Measurements from ENCODE around the gene NCKAP5L.
"Not testable (repeated sequence)": the region's sequence is repeated elsewhere in the genome, so short reads cannot be mapped to it uniquely, and the experiment has no call there.

NCKAP5L gene

DNA sequence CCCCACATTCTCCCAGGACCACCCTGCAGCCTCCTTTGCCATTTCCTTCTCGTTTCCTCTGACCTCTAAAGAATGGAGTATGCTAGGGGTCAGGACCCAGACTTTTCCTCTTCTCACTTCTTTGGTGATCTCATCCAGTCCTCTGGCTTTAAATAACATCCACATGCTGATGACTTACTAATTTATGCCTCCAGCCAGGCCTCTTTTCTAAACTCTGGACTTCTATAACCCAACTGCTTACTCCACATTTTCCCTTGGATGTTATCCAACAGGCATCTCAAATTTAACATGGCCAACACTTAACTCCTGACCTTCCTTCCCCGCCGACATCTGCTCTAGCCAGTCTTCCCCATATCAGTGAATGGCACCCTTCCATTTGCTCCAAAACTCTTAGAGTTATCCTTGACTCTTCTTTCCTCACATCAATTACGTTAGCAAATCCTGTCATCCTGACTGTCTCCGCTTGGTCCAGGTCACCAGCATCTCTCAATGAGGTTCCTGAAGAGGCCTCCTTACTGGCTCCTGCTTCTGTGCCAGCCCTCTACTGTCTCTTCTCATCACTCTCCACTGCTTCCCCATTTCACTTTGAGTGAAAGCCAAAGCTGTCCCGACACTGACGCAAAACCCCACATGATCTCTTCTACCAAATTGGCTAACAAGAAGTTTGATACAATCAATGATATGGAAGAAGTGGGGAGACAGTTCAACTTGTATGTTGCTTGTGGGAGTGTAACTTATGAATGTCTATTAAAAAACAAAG lies 44.1 kb downstream of the NCKAP5L start:
- H3K9me3 ChIP-seq (ENCODE audit: control insufficient read depth in 2 of 2, low read length in 2 of 2): peaks cover 0 to 2% of the 10 kb centered on the region in 2 donors
- no peaks in the 10 kb centered on the region for H3K4me1 ChIP-seq (ENCODE audit: control insufficient read depth in 2 of 2, insufficient read depth in 2 of 2, low read length in 2 of 2)
- no peak overlapping the region for H3K9ac ChIP-seq (ENCODE audit: low read depth in 1 of 2, low read length in 2 of 2)
- no peak overlapping the region for H3K27ac ChIP-seq (ENCODE audit: low read depth in 2 of 2, low read length in 2 of 2)
- no peaks in the 10 kb centered on the region for H3K36me3 ChIP-seq (ENCODE audit: control insufficient read depth in 2 of 2, insufficient read depth in 2 of 2, low read length in 2 of 2)
- H3K4me3 ChIP-seq (ENCODE audit: low read length in 2 of 2): no peak overlapping the region
- peaks cover 0 to 2% of the 10 kb centered on the region in 2 donors for H3K27me3 ChIP-seq (ENCODE audit: control insufficient read depth in 2 of 2, insufficient read depth in 2 of 2, low read length in 2 of 2)

DNA sequence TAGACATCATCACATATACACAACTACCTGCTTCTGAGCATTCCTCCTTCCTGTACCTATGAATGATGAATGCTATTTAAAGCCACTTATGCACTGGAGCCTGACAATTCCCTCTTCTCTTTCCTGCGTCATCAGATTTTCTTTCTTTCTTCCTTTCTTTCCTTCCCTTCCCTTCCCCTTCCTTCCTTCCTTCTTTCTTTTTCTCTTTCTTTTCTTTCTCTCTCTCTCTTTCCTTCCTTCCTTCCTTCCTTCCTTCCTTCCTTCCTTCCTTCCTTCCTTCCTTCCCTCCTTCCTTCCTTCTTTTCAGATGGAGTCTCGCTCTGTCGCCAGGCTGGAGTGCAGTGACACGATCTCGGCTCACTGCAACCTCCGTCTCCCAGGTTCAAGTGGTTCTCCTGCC lies 47.3 kb downstream of the NCKAP5L start:
- not testable (repeated sequence) for H3K9ac ChIP-seq (ENCODE audit: low read depth in 1 of 2, low read length in 2 of 2); H3K27me3 ChIP-seq (ENCODE audit: control insufficient read depth in 2 of 2, insufficient read depth in 2 of 2, low read length in 2 of 2); H3K4me1 ChIP-seq (ENCODE audit: control insufficient read depth in 2 of 2, insufficient read depth in 2 of 2, low read length in 2 of 2); H3K4me3 ChIP-seq (ENCODE audit: low read length in 2 of 2); H3K9me3 ChIP-seq (ENCODE audit: control insufficient read depth in 2 of 2, low read length in 2 of 2); H3K27ac ChIP-seq (ENCODE audit: low read depth in 2 of 2, low read length in 2 of 2); H3K36me3 ChIP-seq (ENCODE audit: control insufficient read depth in 2 of 2, insufficient read depth in 2 of 2, low read length in 2 of 2)

DNA sequence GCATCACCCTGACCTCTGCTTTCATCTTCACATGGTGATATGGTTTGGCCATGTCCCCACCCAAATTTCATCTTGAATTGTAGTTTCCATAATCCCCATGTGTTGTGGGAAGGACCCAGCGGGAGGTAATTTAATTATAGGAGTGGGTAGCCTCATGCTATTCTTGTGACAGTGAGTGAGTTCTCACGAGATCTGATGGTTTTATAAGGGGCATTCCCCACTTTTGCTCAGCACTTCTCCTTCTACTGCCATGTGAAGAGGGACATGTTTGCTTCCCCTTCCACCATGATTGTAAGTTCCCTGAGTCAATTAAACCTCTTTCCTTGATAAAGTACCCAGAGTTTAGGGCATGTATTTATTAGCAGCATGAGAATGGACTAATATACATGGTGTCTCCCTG lies 48.6 kb downstream of the NCKAP5L start:
- no peaks in the 10 kb centered on the region for H3K36me3 ChIP-seq (ENCODE audit: control insufficient read depth in 2 of 2, insufficient read depth in 2 of 2, low read length in 2 of 2)
- H3K27me3 ChIP-seq (ENCODE audit: control insufficient read depth in 2 of 2, insufficient read depth in 2 of 2, low read length in 2 of 2): peaks cover 0 to 2% of the 10 kb centered on the region in 2 donors
- no peak overlapping the region for H3K9ac ChIP-seq (ENCODE audit: low read depth in 1 of 2, low read length in 2 of 2)
- no peaks in the 10 kb centered on the region for H3K9me3 ChIP-seq (ENCODE audit: control insufficient read depth in 2 of 2, low read length in 2 of 2)
- H3K27ac ChIP-seq (ENCODE audit: low read depth in 2 of 2, low read length in 2 of 2): no peak overlapping the region
- no peak overlapping the region for H3K4me3 ChIP-seq (ENCODE audit: low read length in 2 of 2)
- H3K4me1 ChIP-seq (ENCODE audit: control insufficient read depth in 2 of 2, insufficient read depth in 2 of 2, low read length in 2 of 2): no peaks in the 10 kb centered on the region

DNA sequence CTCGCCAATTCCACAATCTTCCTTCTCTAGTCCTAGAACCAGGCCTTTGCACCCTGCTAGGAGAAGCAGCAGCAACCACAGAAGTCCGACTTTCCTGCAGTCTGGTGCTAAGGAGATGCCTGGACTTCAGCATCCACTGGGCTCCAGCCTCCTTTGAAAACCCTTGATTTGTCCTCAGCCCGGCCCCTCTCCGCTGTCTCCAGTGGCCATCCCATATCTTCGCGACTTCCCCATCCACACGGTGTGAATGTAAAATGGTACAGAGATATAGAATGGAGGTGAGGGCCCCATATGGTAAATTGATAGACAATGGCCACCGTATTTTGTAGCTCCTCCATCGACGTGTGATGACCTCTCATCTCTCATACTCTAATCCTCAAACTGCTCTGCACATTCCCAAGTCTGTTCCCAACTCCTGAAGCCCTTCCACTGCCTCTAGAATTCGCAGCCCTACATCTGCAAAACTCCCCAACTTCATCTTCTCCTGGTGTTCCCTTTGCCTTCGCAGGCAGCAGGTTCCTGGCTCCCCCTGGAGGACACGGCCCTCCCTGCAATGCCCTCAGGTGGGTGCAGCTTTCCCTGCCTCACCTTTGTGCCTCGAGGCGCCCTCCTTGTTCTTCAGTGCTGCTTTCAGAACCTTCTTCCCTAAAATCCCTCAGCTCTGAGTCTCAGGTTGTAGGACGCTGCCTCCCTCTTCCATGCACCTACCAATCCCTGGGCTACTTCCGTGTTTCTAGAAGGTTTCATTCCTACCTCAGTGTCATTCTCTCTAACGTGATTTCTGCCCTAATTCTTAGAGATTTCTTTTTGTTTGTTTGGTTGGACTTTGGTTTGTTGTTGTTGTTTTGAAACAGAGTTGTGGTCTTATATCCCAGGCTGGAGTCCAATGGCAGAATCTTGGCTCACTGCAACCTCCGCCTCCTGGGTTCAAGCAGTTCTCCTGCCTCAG lies 50.1 kb downstream of the NCKAP5L start:
- H3K27ac ChIP-seq (ENCODE audit: low read depth in 2 of 2, low read length in 2 of 2): no peak overlapping the region
- no peak overlapping the region for H3K4me3 ChIP-seq (ENCODE audit: low read length in 2 of 2)
- no peaks in the 10 kb centered on the region for H3K9me3 ChIP-seq (ENCODE audit: control insufficient read depth in 2 of 2, low read length in 2 of 2)
- no peaks in the 10 kb centered on the region for H3K36me3 ChIP-seq (ENCODE audit: control insufficient read depth in 2 of 2, insufficient read depth in 2 of 2, low read length in 2 of 2)
- no peaks in the 10 kb centered on the region for H3K4me1 ChIP-seq (ENCODE audit: control insufficient read depth in 2 of 2, insufficient read depth in 2 of 2, low read length in 2 of 2)
- H3K27me3 ChIP-seq (ENCODE audit: control insufficient read depth in 2 of 2, insufficient read depth in 2 of 2, low read length in 2 of 2): peaks cover 0 to 2% of the 10 kb centered on the region in 2 donors
- no peak overlapping the region for H3K9ac ChIP-seq (ENCODE audit: low read depth in 1 of 2, low read length in 2 of 2)

DNA sequence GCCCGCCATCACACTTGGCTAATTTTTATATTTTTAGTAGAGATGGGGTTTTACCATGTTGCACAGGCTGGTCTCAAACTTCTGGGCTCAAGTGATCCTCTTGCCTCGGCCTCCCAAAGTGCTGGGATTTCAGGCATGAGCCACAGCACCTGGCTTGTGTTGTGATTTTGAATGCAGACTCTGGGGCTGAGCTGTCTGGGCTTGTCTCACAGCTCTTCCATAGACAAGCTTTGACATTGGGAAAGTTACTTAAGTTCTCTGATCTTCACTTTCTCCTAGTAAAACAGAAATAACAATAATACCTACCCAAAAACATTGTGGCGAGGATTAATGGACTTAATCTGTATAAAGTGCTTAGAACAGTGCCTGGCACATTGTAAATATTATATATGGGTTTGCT lies 50.9 kb downstream of the NCKAP5L start:
- Histone ChIP-seq H3K4me3 (ENCODE audit: low read length in 2 of 2) (no peak overlapping the region), H3K4me1 (ENCODE audit: control insufficient read depth in 2 of 2, insufficient read depth in 2 of 2, low read length in 2 of 2) (no peaks in the 10 kb centered on the region), H3K27me3 (ENCODE audit: control insufficient read depth in 2 of 2, insufficient read depth in 2 of 2, low read length in 2 of 2) (peaks cover 0 to 2% of the 10 kb centered on the region in 2 donors), H3K36me3 (ENCODE audit: control insufficient read depth in 2 of 2, insufficient read depth in 2 of 2, low read length in 2 of 2) (no peaks in the 10 kb centered on the region), H3K9me3 (ENCODE audit: control insufficient read depth in 2 of 2, low read length in 2 of 2) (no peaks in the 10 kb centered on the region), H3K27ac (ENCODE audit: low read depth in 2 of 2, low read length in 2 of 2) (no peak overlapping the region), H3K9ac (ENCODE audit: low read depth in 1 of 2, low read length in 2 of 2) (no peak overlapping the region)

DNA sequence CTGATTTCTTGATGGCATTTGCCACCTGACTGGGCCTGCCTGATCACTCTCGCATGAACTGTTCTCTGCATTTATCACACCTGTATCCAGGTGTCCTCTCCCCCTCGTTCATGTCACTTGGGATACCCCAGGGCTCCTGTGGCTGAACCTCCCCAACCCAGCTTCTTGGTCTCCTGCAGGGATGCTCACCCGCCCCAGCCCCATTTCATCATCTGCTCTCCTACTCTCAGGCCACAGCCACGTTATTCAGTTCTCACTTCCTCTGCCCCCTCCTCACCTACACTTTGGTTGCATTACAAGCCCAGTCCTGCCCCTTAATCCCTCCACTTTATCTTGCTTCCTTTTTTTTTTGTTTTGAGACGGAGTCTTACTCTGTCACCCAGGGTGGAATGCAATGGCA lies 51.4 kb downstream of the NCKAP5L start:
- no peak overlapping the region for H3K9ac ChIP-seq (ENCODE audit: low read depth in 1 of 2, low read length in 2 of 2)
- no peaks in the 10 kb centered on the region for H3K36me3 ChIP-seq (ENCODE audit: control insufficient read depth in 2 of 2, insufficient read depth in 2 of 2, low read length in 2 of 2)

DNA sequence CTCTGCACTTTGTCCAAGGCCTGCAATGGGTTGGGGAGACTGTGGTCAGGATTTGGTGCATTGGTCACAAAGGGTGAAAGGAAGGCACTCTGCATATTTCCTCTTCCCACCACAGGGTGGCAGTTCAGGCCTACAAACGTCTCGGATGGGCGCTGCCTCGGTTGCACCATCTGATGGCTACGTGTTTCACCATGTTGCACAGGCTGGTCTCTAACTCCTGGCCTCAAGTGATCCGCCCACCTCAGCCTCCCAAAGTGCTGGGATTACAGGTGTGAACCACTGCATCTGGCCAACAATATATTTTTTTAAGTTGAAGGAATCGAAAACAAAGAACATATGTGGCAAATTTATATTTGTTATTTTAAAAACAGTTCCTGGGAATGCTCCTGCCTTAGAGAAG lies 51.8 kb downstream of the NCKAP5L start:
- Histone ChIP-seq H3K9ac (ENCODE audit: low read depth in 1 of 2, low read length in 2 of 2) (no peak overlapping the region), H3K27me3 (ENCODE audit: control insufficient read depth in 2 of 2, insufficient read depth in 2 of 2, low read length in 2 of 2) (peaks cover 0 to 2% of the 10 kb centered on the region in 2 donors), H3K27ac (ENCODE audit: low read depth in 2 of 2, low read length in 2 of 2) (no peak overlapping the region), H3K36me3 (ENCODE audit: control insufficient read depth in 2 of 2, insufficient read depth in 2 of 2, low read length in 2 of 2) (no peaks in the 10 kb centered on the region), H3K4me1 (ENCODE audit: control insufficient read depth in 2 of 2, insufficient read depth in 2 of 2, low read length in 2 of 2) (no peaks in the 10 kb centered on the region), H3K9me3 (ENCODE audit: control insufficient read depth in 2 of 2, low read length in 2 of 2) (no peaks in the 10 kb centered on the region), H3K4me3 (ENCODE audit: low read length in 2 of 2) (no peak overlapping the region)

More for the DNA sequence above, 51.4 kb downstream of the NCKAP5L start:
- Histone ChIP-seq H3K27ac (ENCODE audit: low read depth in 2 of 2, low read length in 2 of 2) (no peak overlapping the region), H3K27me3 (ENCODE audit: control insufficient read depth in 2 of 2, insufficient read depth in 2 of 2, low read length in 2 of 2) (peaks cover 0 to 2% of the 10 kb centered on the region in 2 donors), H3K4me1 (ENCODE audit: control insufficient read depth in 2 of 2, insufficient read depth in 2 of 2, low read length in 2 of 2) (no peaks in the 10 kb centered on the region), H3K9me3 (ENCODE audit: control insufficient read depth in 2 of 2, low read length in 2 of 2) (no peaks in the 10 kb centered on the region), H3K4me3 (ENCODE audit: low read length in 2 of 2) (no peak overlapping the region)

DNA sequence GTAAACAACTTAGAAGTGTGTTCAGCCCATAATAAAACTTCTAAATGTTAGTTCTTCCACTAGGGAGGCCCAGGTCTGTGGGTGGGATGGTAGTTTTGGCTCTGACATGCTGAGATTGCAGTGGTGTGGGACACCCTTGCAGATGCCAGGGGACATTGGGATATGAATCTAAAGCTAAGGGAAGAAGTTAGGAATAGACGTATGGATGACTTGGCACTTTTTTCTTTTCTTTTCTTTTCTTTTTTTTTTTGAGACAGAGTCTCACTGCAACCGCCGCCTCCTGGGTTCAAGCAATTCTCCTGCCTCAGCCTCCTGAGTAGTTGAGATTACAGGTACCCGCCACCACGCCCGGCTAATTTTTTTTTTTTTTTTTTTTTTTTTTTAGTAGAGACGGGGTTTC lies 55.1 kb downstream of the NCKAP5L start:
- H3K9me3 ChIP-seq (ENCODE audit: control insufficient read depth in 2 of 2, low read length in 2 of 2); H3K27ac ChIP-seq (ENCODE audit: low read depth in 2 of 2, low read length in 2 of 2); H3K4me1 ChIP-seq (ENCODE audit: control insufficient read depth in 2 of 2, insufficient read depth in 2 of 2, low read length in 2 of 2); H3K36me3 ChIP-seq (ENCODE audit: control insufficient read depth in 2 of 2, insufficient read depth in 2 of 2, low read length in 2 of 2); H3K27me3 ChIP-seq (ENCODE audit: control insufficient read depth in 2 of 2, insufficient read depth in 2 of 2, low read length in 2 of 2); H3K4me3 ChIP-seq (ENCODE audit: low read length in 2 of 2); H3K9ac ChIP-seq (ENCODE audit: low read depth in 1 of 2, low read length in 2 of 2): not testable (repeated sequence)

DNA sequence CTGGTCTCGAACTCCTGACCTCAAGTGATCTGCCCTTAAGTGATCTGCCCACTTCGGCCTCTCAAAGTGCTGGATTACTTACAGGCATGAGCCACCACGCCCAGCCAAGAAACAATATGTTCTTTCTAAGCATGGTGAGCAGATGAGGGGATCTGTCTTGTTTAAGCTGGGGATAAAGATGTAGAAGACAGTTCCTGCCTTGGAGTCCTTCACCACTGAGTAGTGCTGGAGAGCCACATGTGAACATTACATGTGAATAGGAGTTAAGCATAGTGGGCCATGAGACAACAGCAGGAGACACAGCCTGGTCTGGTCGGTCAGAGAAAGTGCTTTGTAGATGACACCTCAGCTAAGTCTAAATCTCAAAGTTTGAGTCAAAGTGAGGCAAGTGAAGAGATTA lies 60.9 kb downstream of the NCKAP5L start:
- Histone ChIP-seq H3K9ac (ENCODE audit: low read depth in 1 of 2, low read length in 2 of 2) (no peak overlapping the region), H3K27me3 (ENCODE audit: control insufficient read depth in 2 of 2, insufficient read depth in 2 of 2, low read length in 2 of 2) (no peaks in the 10 kb centered on the region), H3K4me1 (ENCODE audit: control insufficient read depth in 2 of 2, insufficient read depth in 2 of 2, low read length in 2 of 2) (peaks cover under 1 to 5% of the 10 kb centered on the region in 2 donors), H3K9me3 (ENCODE audit: control insufficient read depth in 2 of 2, low read length in 2 of 2) (no peaks in the 10 kb centered on the region), H3K36me3 (ENCODE audit: control insufficient read depth in 2 of 2, insufficient read depth in 2 of 2, low read length in 2 of 2) (peaks cover 22 to 26% of the 10 kb centered on the region in 2 donors), H3K27ac (ENCODE audit: low read depth in 2 of 2, low read length in 2 of 2) (no peak overlapping the region), H3K4me3 (ENCODE audit: low read length in 2 of 2) (no peak overlapping the region)

DNA sequence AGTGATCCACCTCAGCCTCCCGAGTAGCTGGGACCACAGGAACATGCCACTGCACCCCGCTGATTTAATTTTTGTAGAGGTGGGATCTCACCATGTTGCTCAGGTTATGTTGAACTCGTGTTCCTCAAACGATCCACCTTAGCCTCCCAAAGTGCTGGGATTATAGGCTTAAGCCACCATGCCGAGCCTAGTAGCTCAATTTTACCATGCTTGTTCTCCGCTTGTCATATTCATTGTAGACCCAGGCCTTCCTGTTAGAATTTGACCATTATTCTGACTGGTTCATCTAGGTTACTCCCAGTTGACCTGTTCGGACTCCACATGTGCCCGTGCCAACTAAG lies 62.1 kb downstream of the NCKAP5L start:
- no peaks in the 10 kb centered on the region for H3K9me3 ChIP-seq (ENCODE audit: control insufficient read depth in 2 of 2, low read length in 2 of 2)
- no peak overlapping the region for H3K9ac ChIP-seq (ENCODE audit: low read depth in 1 of 2, low read length in 2 of 2)
- no peaks in the 10 kb centered on the region for H3K27me3 ChIP-seq (ENCODE audit: control insufficient read depth in 2 of 2, insufficient read depth in 2 of 2, low read length in 2 of 2)
- H3K4me1 ChIP-seq (ENCODE audit: control insufficient read depth in 2 of 2, insufficient read depth in 2 of 2, low read length in 2 of 2): peaks cover 2 to 5% of the 10 kb centered on the region in 2 donors
- peaks cover 34 to 38% of the 10 kb centered on the region in 2 donors for H3K36me3 ChIP-seq (ENCODE audit: control insufficient read depth in 2 of 2, insufficient read depth in 2 of 2, low read length in 2 of 2)
- H3K27ac ChIP-seq (ENCODE audit: low read depth in 2 of 2, low read length in 2 of 2): no peak overlapping the region
- H3K4me3 ChIP-seq (ENCODE audit: low read length in 2 of 2): no peak overlapping the region
